B cell (primary cell): Measurements from ENCODE around the gene LPO. TPM values are rescaled to one million over a fixed set of nuclear protein-coding genes. Genes with fewer than 3 reads are reported as not detected.

Source experiments
- ATAC-seq: fragments of 200-7000 bp; cut with Tn5 transposase; one replicate; pipeline ENCODE4 v1.10.0; 2021; ENCODE audit warnings: low read depth, mild to moderate bottlenecking, moderate number of reproducible peaks, moderate library complexity
- CTCF ChIA-PET: fragments of 350-600 bp; sonication (Branson Sonifier 250); formaldehyde crosslinking; loops from one replicate; lab custom pipeline; 2021; ENCODE audit warnings: antibody characterized with exemption, inconsistent platforms; lab: Charles Lee
- POLR2A ChIA-PET: fragments of 350-600 bp; sonication (Branson Sonifier 250); formaldehyde crosslinking; loops from one replicate; lab custom pipeline; 2021; ENCODE audit warnings: antibody characterized with exemption; lab: Charles Lee
- DNase-seq: peaks from one replicate; pipeline ENCODE4 v3.0.0; 2013
- H2AFZ ChIP-seq: 2 replicates; pipeline ENCODE4 v1.6.1; 2012; ENCODE audit warnings: mild to moderate bottlenecking, low read depth, low read length; ENCODE audit not compliant: insufficient read depth, poor library complexity, severe bottlenecking
- H3K27ac ChIP-seq, 2 donors: 1 replicate in 1 of 2; 2 replicates in 1 of 2; pipeline ENCODE4 v1.5.1; 2012 to 2013; ENCODE audit warnings: low read length in 2 of 2, mild to moderate bottlenecking in 2 of 2, moderate library complexity in 1 of 2
- H3K27me3 ChIP-seq, 4 experiments: fragments of 200-600 bp in 1 of 4; sonication (generic) in 1 of 4; replicated peaks in 1 of 4; 1 replicate in 2 of 4; 2 replicates in 2 of 4; pipeline versions ENCODE4 v1.6.1 to v1.7.0; 2013 to 2016; ENCODE audit warnings: low read length in 3 of 4, mild to moderate bottlenecking in 2 of 4, mixed read lengths in 1 of 4, moderate library complexity in 1 of 4; ENCODE audit not compliant: insufficient read depth in 4 of 4, control insufficient read depth in 3 of 4; ENCODE audit errors: control extremely low read depth in 1 of 4
- H3K36me3 ChIP-seq, 2 experiments: replicated peaks in 1 of 2; 1 replicate in 1 of 2; 2 replicates in 1 of 2; pipeline versions ENCODE4 v1.6.1 to v1.7.1; 2013; ENCODE audit warnings: low read length in 1 of 2; ENCODE audit not compliant: insufficient read depth in 2 of 2, control insufficient read depth in 1 of 2; ENCODE audit errors: control extremely low read depth in 1 of 2, extremely low read depth in 1 of 2
- H3K4me1 ChIP-seq, 2 donors: fragments of 200-600 bp in 1 of 2; sonication (generic) in 1 of 2; 1 replicate in 1 of 2; 2 replicates in 1 of 2; pipeline versions ENCODE4 v1.5.1 to v1.6.1; 2013 to 2017; ENCODE audit warnings: low read length in 2 of 2; ENCODE audit not compliant: control insufficient read depth in 2 of 2, insufficient read depth in 2 of 2
- H3K4me2 ChIP-seq: replicated peaks from 2 replicates; pipeline ENCODE3; 2012; ENCODE audit warnings: mild to moderate bottlenecking, low read depth, low read length; ENCODE audit not compliant: poor library complexity, severe bottlenecking
- H3K4me3 ChIP-seq, 5 experiments: fragments of 200-600 bp in 1 of 5; sonication (generic) in 1 of 5; 1 replicate in 3 of 5; 2 replicates in 2 of 5; pipeline versions ENCODE4 v1.5.1 to v1.7.0; 2011 to 2016; ENCODE audit warnings: low read length in 4 of 5, mild to moderate bottlenecking in 4 of 5, low read depth in 2 of 5, control low read depth in 1 of 5, moderate library complexity in 1 of 5; ENCODE audit not compliant: insufficient read depth in 1 of 5; ENCODE audit errors: control extremely low read depth in 1 of 5, extremely low read depth in 1 of 5
- H3K79me2 ChIP-seq: fragments of 200-600 bp; sonication (generic); one replicate; pipeline ENCODE4 v1.6.0; 2016; ENCODE audit warnings: low read length; ENCODE audit not compliant: control insufficient read depth, insufficient read depth
- H3K9ac ChIP-seq: fragments of 200-600 bp; sonication (generic); 2 replicates; pipeline ENCODE4 v1.6.1; 2017; ENCODE audit warnings: mild to moderate bottlenecking, low read length, moderate library complexity
- H3K9me3 ChIP-seq, 3 donors: one replicate each; pipeline versions ENCODE4 v1.6.1 to v1.7.1; 2013; ENCODE audit warnings: low read length in 2 of 3; ENCODE audit not compliant: control insufficient read depth in 2 of 3, insufficient read depth in 1 of 3; ENCODE audit errors: control extremely low read depth in 1 of 3
- H4K20me1 ChIP-seq: 2 replicates; pipeline ENCODE4 v1.6.0; 2012; ENCODE audit warnings: mild to moderate bottlenecking, low read length; ENCODE audit not compliant: insufficient read depth, control insufficient read depth, poor library complexity, severe bottlenecking
- H3K27ac Mint-ChIP-seq: one replicate; pipeline ENCODE4 v1.8.0; 2021; ENCODE audit warnings: mixed read lengths
- H3K27me3 Mint-ChIP-seq: one replicate; pipeline ENCODE4 v1.8.0; 2021; ENCODE audit warnings: mixed read lengths
- H3K4me1 Mint-ChIP-seq: one replicate; pipeline ENCODE4 v1.8.0; 2021; ENCODE audit warnings: mixed read lengths
- H3K4me3 Mint-ChIP-seq: one replicate; pipeline ENCODE4 v1.8.0; 2021; ENCODE audit warnings: mixed read lengths
- H3K9me3 Mint-ChIP-seq: one replicate; pipeline ENCODE4 v1.8.0; 2022; ENCODE audit warnings: mixed read lengths; ENCODE audit not compliant: insufficient read depth
- EZH2 ChIP-seq: IDR thresholded peaks from 2 replicates; pipeline ENCODE4 v1.6.1; 2012; ENCODE audit warnings: borderline replicate concordance, low read depth, mild to moderate bottlenecking, moderate library complexity, low read length; ENCODE audit not compliant: insufficient read depth, poor library complexity, severe bottlenecking
- WGBS: methylation state at CpG from one replicate; pipeline ENCODE4 v1.1.5; 2013; ENCODE audit warnings: missing lambda C conversion rate; ENCODE audit not compliant: insufficient coverage; 5-methylcytosine and 5-hydroxymethylcytosine counted together
- intact Hi-C: fragments of 100-400 bp; cut with micrococcal nuclease; formaldehyde crosslinking; loops from one replicate; pipeline ENCODE4 v1.10.0; 2022
- polyA plus RNA-seq: library from polyadenylated mRNA; depleted of rRNA; stranded (reverse); fragments of >200 nt; gene quantifications from 2 replicates; pipeline ENCODE4 v1.2.3, GENCODE V29; 2012
- total RNA-seq, 2 donors: library from RNA; stranded (reverse); fragments of 120-200 nt in 1 of 2; gene quantifications; 1 replicate in 1 of 2; 2 replicates in 1 of 2; pipeline versions ENCODE4 v1.2.3 to v1.2.4, GENCODE V29; 2013 to 2022
- TF ChIP-seq, protein P1 (sequence below): fragments of 200-600 bp; IDR thresholded peaks from one replicate; pipeline ENCODE4 v1.8.0; 2022; ENCODE audit warnings: antibody characterized with exemption, mild to moderate bottlenecking

The LPO gene
- total and polyA plus RNA-seq, 2 donors (not counting 1 experiment from before 2014, with no cell fraction given) = not detected

DNA sequence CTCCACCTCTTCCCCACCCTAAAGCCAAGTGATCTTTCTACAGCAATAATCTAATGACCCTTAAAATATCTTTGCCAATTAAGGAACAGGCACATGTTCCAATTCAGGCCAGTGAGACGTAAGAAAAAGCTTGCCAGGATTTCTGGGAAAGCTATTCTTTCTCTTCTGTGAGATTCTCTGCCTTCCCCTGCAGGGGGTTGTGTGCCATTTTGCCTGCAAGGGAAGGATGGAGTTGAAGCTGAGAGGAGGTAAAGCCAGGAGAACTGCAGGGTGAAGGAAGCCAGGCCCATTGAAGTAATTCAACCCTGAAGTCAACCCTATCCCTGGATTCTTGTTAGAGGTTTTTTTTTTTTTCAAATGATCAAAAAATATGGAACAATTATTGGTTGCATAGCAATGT is 9.0 kb upstream of the LPO start:
- H3K9me3 ChIP-seq = no peaks in the 10 kb centered on the region
- no peak overlapping the region for H2AFZ ChIP-seq
- TF ChIP-seq, protein P1, sequence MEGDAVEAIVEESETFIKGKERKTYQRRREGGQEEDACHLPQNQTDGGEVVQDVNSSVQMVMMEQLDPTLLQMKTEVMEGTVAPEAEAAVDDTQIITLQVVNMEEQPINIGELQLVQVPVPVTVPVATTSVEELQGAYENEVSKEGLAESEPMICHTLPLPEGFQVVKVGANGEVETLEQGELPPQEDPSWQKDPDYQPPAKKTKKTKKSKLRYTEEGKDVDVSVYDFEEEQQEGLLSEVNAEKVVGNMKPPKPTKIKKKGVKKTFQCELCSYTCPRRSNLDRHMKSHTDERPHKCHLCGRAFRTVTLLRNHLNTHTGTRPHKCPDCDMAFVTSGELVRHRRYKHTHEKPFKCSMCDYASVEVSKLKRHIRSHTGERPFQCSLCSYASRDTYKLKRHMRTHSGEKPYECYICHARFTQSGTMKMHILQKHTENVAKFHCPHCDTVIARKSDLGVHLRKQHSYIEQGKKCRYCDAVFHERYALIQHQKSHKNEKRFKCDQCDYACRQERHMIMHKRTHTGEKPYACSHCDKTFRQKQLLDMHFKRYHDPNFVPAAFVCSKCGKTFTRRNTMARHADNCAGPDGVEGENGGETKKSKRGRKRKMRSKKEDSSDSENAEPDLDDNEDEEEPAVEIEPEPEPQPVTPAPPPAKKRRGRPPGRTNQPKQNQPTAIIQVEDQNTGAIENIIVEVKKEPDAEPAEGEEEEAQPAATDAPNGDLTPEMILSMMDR = no peak
- no peak for TF ChIP-seq EZH2
- intact Hi-C loops = no loop called here
- Mint-ChIP-seq H3K4me3 (no peak overlapping the region), H3K4me1 (peaks cover 27% of the 10 kb centered on the region), H3K27ac (no peak overlapping the region), H3K27me3 (peaks cover 7% of the 10 kb centered on the region), H3K9me3 (no peaks in the 10 kb centered on the region)
- H3K36me3 ChIP-seq = no peaks in the 10 kb centered on the region
- H3K4me2 ChIP-seq = no peak overlapping the region
- CTCF ChIA-PET = interaction anchor here (0.6 to 1.3 kb wide), 3 partner anchors 18 to 1208 kb away, joined by 3 to 6 read pairs (median 4); no protein-coding TSS in a partner anchor
- H4K20me1 ChIP-seq = no peaks in the 10 kb centered on the region
- no peak overlapping the region for H3K4me3 ChIP-seq
- no peak for DNase-seq
- POLR2A ChIA-PET = interaction anchor here (0.5 kb wide), 1 partner anchor 929 kb away, joined by 3 read pairs; no protein-coding TSS in a partner anchor
- 83% methylated on average over 1 of the region's 1 CpG for WGBS
- no peaks in the 10 kb centered on the region for H3K79me2 ChIP-seq
- H3K4me1 ChIP-seq = peaks cover 20 to 25% of the 10 kb centered on the region in 2 donors
- H3K9ac ChIP-seq = no peak overlapping the region
- H3K27me3 ChIP-seq = peaks cover 0 to 6% (median 2%) of the 10 kb centered on the region in 4 experiments
- no peak overlapping the region for H3K27ac ChIP-seq
- ATAC-seq = no peak

DNA sequence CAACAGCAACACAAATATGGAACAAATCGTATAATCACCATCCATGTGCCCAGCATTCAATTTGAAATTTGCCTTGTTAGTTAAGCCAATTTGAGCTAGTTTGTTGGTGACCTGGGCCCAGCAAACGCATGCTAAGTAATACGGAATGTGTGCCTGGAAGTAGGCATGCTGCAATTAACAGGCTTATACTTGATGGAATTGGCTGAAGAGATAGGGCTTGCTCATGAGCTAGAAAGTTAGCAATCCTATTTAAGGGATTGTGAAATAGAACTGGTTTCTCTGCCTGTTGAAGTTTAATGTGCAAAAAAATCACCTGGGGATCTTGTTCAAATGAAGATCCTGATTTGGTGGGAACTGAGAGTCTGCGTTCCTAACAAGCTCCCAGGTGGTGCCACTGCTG is 8.5 kb upstream of the LPO start:
- ATAC-seq (no peak), DNase-seq (no peak)
- Histone ChIP-seq H3K4me1 (peaks cover 20 to 25% of the 10 kb centered on the region in 2 donors), H3K27ac (no peak overlapping the region), H3K4me3 (no peak overlapping the region), H4K20me1 (no peaks in the 10 kb centered on the region), H3K4me2 (no peak overlapping the region), H3K9me3 (no peaks in the 10 kb centered on the region), H3K36me3 (no peaks in the 10 kb centered on the region), H3K79me2 (no peaks in the 10 kb centered on the region), H2AFZ (no peak overlapping the region), H3K9ac (no peak overlapping the region), H3K27me3 (peaks cover 0 to 6% (median 2%) of the 10 kb centered on the region in 4 experiments)
- H3K9me3 Mint-ChIP-seq = no peaks in the 10 kb centered on the region
- WGBS = 98% methylated on average over 3 of the region's 4 CpGs
- ChIA-PET CTCF (interaction anchor here (1.0 to 1.3 kb wide), 2 partner anchors 17 to 88 kb away, joined by 3 to 4 read pairs; no protein-coding TSS in a partner anchor), POLR2A (no interaction called here)
- no peak overlapping the region for H3K27ac Mint-ChIP-seq
- no peak for TF ChIP-seq EZH2
- TF ChIP-seq, protein P1 = no peak
- no peak overlapping the region for H3K4me3 Mint-ChIP-seq
- intact Hi-C loops = no loop called here
- peaks cover 5% of the 10 kb centered on the region for H3K27me3 Mint-ChIP-seq
- H3K4me1 Mint-ChIP-seq = peaks cover 30% of the 10 kb centered on the region
